ENCODE data around the gene COBL.

The COBL gene

GRCh38 chr7:51121036-51121790 is 195.4 kb downstream of the COBL start:
- TF ChIP-seq CTCF (IDR thresholded peaks at IDR 0.05; ENCODE audit: insufficient read depth, low read depth, low read length, missing control alignments), result no peak
- no peak for DNase-seq (ENCODE audit: low read depth)
- H3K4me3 ChIP-seq (ENCODE audit: low read length), result no peak overlapping the region

- no peak for DNase-seq (ENCODE audit: low read depth)
- no peak for TF ChIP-seq CTCF (IDR thresholded peaks at IDR 0.05; ENCODE audit: insufficient read depth, low read depth, low read length, missing control alignments)
- no peak overlapping the region for H3K4me3 ChIP-seq (ENCODE audit: low read length)
Measured at GRCh38 chr7:51118628-51119027, 198.0 kb downstream of the COBL start.

- no peak for DNase-seq (ENCODE audit: low read depth)
- H3K4me3 ChIP-seq (ENCODE audit: low read length), result no peak overlapping the region
- TF ChIP-seq CTCF (IDR thresholded peaks at IDR 0.05; ENCODE audit: insufficient read depth, low read depth, low read length, missing control alignments), result no peak
Measured at GRCh38 chr7:51114501-51114900, 202.1 kb downstream of the COBL start.

GRCh38 chr7:51113962-51114361 is 202.6 kb downstream of the COBL start:
- no peak for TF ChIP-seq CTCF (IDR thresholded peaks at IDR 0.05; ENCODE audit: insufficient read depth, low read depth, low read length, missing control alignments)
- no peak for DNase-seq (ENCODE audit: low read depth)
- H3K4me3 ChIP-seq (ENCODE audit: low read length), result no peak overlapping the region

- DNase-seq (ENCODE audit: low read depth), result no peak
- no peak for TF ChIP-seq CTCF (IDR thresholded peaks at IDR 0.05; ENCODE audit: insufficient read depth, low read depth, low read length, missing control alignments)
- H3K4me3 ChIP-seq (ENCODE audit: low read length), result no peak overlapping the region
Measured at GRCh38 chr7:51113560-51113959, 203.0 kb downstream of the COBL start.

GRCh38 chr7:51111241-51111940 is 205.2 kb downstream of the COBL start:
- no peak for TF ChIP-seq CTCF (IDR thresholded peaks at IDR 0.05; ENCODE audit: insufficient read depth, low read depth, low read length, missing control alignments)
- DNase-seq (ENCODE audit: low read depth), result no peak

More at GRCh38 chr7:51111241-51111940, 205.2 kb downstream of the COBL start:
- no peak overlapping the region for H3K4me3 ChIP-seq (ENCODE audit: low read length)
